ENCODE results near the gene GRM6.

GRCh38 chr5:178995341-178995690, 196 bp upstream of the GRM6 start:
- TF ChIP-seq CTCF (IDR thresholded peaks at IDR 0.05) = no peak
- TF ChIP-seq EP300 (IDR thresholded peaks at IDR 0.05) = no peak
- no peak for TF ChIP-seq POLR2A (IDR thresholded peaks at IDR 0.05)

Data from stomach (tissue), 4 donors.